HepG2 (cell line): Measurements from ENCODE around the gene PLEKHN1. TPM values are rescaled to one million over a fixed set of nuclear protein-coding genes. Genes with fewer than 3 reads are reported as not detected.

Experiments used
- BHLHE40 ChIP-seq: IDR thresholded peaks from 2 replicates; pipeline ENCODE4 v1.6.1; 2011; ENCODE audit warnings: low read length, improper control_type of control experiment
- BRCA1 ChIP-seq: sonication (generic); formaldehyde crosslinking; IDR thresholded peaks from 2 replicates; pipeline ENCODE4 v1.4.0; 2020; ENCODE audit warnings: missing genetic modification reagents
- CHD4 ChIP-seq: fragments of 200-600 bp; sonication (generic); IDR thresholded peaks from 2 replicates; pipeline ENCODE4 v1.7.0; 2017; ENCODE audit warnings: mild to moderate bottlenecking, low read length, borderline replicate concordance
- ELF4 ChIP-seq: sonication (generic); formaldehyde crosslinking; IDR thresholded peaks from 2 replicates; pipeline ENCODE4 v1.5.0; 2020; ENCODE audit warnings: missing genetic modification reagents, mild to moderate bottlenecking, moderate library complexity, borderline replicate concordance
- HOXA9 ChIP-seq: sonication (generic); formaldehyde crosslinking; IDR thresholded peaks from 2 replicates; pipeline ENCODE4 v1.8.1; 2022; ENCODE audit warnings: missing genetic modification reagents, mild to moderate bottlenecking, moderate library complexity, borderline replicate concordance
- MEIS1 ChIP-seq: sonication (generic); formaldehyde crosslinking; IDR thresholded peaks from 2 replicates; pipeline ENCODE4 v1.9.0; 2021; ENCODE audit warnings: mild to moderate bottlenecking, missing genetic modification reagents, moderate library complexity, borderline replicate concordance
- MZF1 ChIP-seq: sonication (generic); formaldehyde crosslinking; IDR thresholded peaks from 2 replicates; pipeline ENCODE4 v1.8.1; 2023; ENCODE audit warnings: mild to moderate bottlenecking, missing genetic modification reagents, borderline replicate concordance
- NBN ChIP-seq: fragments of 450-650 bp; conservative IDR thresholded peaks from 2 replicates; pipeline ENCODE4 v1.6.1; 2017
- PRPF4 ChIP-seq: fragments of 200-400 bp; formaldehyde crosslinking; IDR thresholded peaks from 2 replicates; pipeline ENCODE4 v1.6.1; 2016; ENCODE audit warnings: low read length, low read depth; ENCODE audit not compliant: poor library complexity, severe bottlenecking
- PTBP1 ChIP-seq: fragments of 200-400 bp; formaldehyde crosslinking; IDR thresholded peaks from 2 replicates; pipeline ENCODE4 v1.6.1; 2018; ENCODE audit warnings: low read length, low read depth; ENCODE audit not compliant: poor library complexity, severe bottlenecking
- REXO4 ChIP-seq: sonication (generic); formaldehyde crosslinking; IDR thresholded peaks from 2 replicates; pipeline ENCODE4 v1.8.0; 2022; ENCODE audit warnings: missing genetic modification reagents, mild to moderate bottlenecking, borderline replicate concordance
- RNF2 ChIP-seq: fragments of 450-650 bp; conservative IDR thresholded peaks from 2 replicates; pipeline ENCODE4 v1.6.1; 2016; ENCODE audit warnings: low read depth
- TERF1 ChIP-seq: sonication (generic); formaldehyde crosslinking; IDR thresholded peaks from 2 replicates; pipeline ENCODE4 v1.8.0; 2022; ENCODE audit warnings: mild to moderate bottlenecking, missing genetic modification reagents, moderate library complexity
- THAP11 ChIP-seq: IDR thresholded peaks from 2 replicates; pipeline ENCODE4 v1.6.1; 2016; ENCODE audit warnings: missing biosample characterization, missing genetic modification reagents
- ZNF264 ChIP-seq: sonication (generic); formaldehyde crosslinking; IDR thresholded peaks from 2 replicates; pipeline ENCODE4 v1.4.0; 2020; ENCODE audit warnings: missing genetic modification reagents
- ZNF703 ChIP-seq: sonication (generic); formaldehyde crosslinking; IDR thresholded peaks from 2 replicates; pipeline ENCODE4 v1.5.1; 2020; ENCODE audit warnings: missing genetic modification reagents, mild to moderate bottlenecking, moderate library complexity, borderline replicate concordance
- ZNF740 ChIP-seq: sonication (generic); formaldehyde crosslinking; IDR thresholded peaks from 2 replicates; pipeline ENCODE4 v1.4.0; 2020; ENCODE audit warnings: missing genetic modification reagents
- ZNF761 ChIP-seq: sonication (generic); formaldehyde crosslinking; conservative IDR thresholded peaks from 2 replicates; pipeline ENCODE4 v1.4.0; 2020; ENCODE audit warnings: mild to moderate bottlenecking, missing genetic modification reagents
- ZNF792 ChIP-seq: IDR thresholded peaks from 2 replicates; pipeline ENCODE4 v1.6.1; 2016
- ZUFSP ChIP-seq: sonication (generic); formaldehyde crosslinking; IDR thresholded peaks from 2 replicates; pipeline ENCODE4 v1.9.0; 2021; ENCODE audit warnings: missing genetic modification reagents, mild to moderate bottlenecking, borderline replicate concordance
- polyA plus RNA-seq, 8 experiments: library from polyadenylated mRNA; depleted of rRNA in 3 of 8; stranded (reverse) in 7 of 8; unstranded in 1 of 8; fragments of >200 nt; fragmentation: Illumina TruSeq in 4 of 8; extraction: Trizol in 4 of 8; gene quantifications; 2 replicates each; pipeline versions ENCODE4 v1.2.1 to v1.2.3, GENCODE V29; 2011 to 2016; ENCODE audit warnings: low read depth in 4 of 8, missing spikeins in 1 of 8, mixed read lengths in 1 of 8; ENCODE audit not compliant: insufficient read depth in 1 of 8
- total RNA-seq, 5 experiments: library from RNA; depleted of rRNA; stranded (reverse); fragments of >200 nt; fragmentation: Illumina TruSeq; extraction: Trizol; gene quantifications; 2 replicates each; pipeline ENCODE4 v1.2.3, GENCODE V29; 2016; ENCODE audit warnings: low read depth in 1 of 5
- TF ChIP-seq, protein P1 (sequence below): sonication (generic); formaldehyde crosslinking; IDR thresholded peaks from 2 replicates; pipeline ENCODE4 v1.5.1; 2020; ENCODE audit warnings: missing genetic modification reagents, mild to moderate bottlenecking, borderline replicate concordance
- TF ChIP-seq, protein P2 (sequence below): IDR thresholded peaks from 2 replicates; pipeline ENCODE4 v1.6.1; 2012; ENCODE audit warnings: low read depth, low read length, improper control_type of control experiment
- TF ChIP-seq, protein P3 (sequence below): sonication (generic); formaldehyde crosslinking; IDR thresholded peaks from 2 replicates; pipeline ENCODE4 v1.4.0; 2020; ENCODE audit warnings: mild to moderate bottlenecking, missing genetic modification reagents

Gene PLEKHN1
- total and polyA plus RNA-seq, 2 of the 13 experiments (the other 11 are each of a cell fraction or from before 2014, with no cell fraction given), result 0.42 to 0.58 TPM

- peak; percentile 56 for TF ChIP-seq PTBP1
- peak; percentile 32; the same call in 1 of the 2 replicates for TF ChIP-seq HOXA9 (CRISPR knock-in tag)
- TF ChIP-seq ZUFSP, result no peak
- TF ChIP-seq BHLHE40, result peak; percentile 93
- no peak for TF ChIP-seq ZNF740 (CRISPR knock-in tag)
- TF ChIP-seq, protein P1, sequence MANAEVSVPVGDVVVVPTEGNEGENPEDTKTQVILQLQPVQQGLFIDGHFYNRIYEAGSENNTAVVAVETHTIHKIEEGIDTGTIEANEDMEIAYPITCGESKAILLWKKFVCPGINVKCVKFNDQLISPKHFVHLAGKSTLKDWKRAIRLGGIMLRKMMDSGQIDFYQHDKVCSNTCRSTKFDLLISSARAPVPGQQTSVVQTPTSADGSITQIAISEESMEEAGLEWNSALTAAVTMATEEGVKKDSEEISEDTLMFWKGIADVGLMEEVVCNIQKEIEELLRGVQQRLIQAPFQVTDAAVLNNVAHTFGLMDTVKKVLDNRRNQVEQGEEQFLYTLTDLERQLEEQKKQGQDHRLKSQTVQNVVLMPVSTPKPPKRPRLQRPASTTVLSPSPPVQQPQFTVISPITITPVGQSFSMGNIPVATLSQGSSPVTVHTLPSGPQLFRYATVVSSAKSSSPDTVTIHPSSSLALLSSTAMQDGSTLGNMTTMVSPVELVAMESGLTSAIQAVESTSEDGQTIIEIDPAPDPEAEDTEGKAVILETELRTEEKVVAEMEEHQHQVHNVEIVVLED (CRISPR knock-in tag), result peak; percentile 85
- no peak for TF ChIP-seq BRCA1 (CRISPR knock-in tag)
- TF ChIP-seq RNF2, result peak; percentile 86
- TF ChIP-seq, protein P2, sequence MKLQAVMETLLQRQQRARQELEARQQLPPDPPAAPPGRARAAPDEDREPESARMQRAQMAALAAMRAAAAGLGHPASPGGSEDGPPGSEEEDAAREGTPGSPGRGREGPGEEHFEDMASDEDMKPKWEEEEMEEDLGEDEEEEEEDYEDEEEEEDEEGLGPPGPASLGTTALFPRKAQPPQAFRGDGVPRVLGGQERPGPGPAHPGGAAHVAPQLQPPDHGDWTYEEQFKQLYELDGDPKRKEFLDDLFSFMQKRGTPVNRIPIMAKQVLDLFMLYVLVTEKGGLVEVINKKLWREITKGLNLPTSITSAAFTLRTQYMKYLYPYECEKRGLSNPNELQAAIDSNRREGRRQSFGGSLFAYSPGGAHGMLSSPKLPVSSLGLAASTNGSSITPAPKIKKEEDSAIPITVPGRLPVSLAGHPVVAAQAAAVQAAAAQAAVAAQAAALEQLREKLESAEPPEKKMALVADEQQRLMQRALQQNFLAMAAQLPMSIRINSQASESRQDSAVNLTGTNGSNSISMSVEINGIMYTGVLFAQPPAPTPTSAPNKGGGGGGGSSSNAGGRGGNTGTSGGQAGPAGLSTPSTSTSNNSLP, result no peak
- no peak for TF ChIP-seq NBN
- TF ChIP-seq CHD4, result no peak
- TF ChIP-seq ZNF264 (CRISPR knock-in tag), result peak; percentile 39; the same call in 1 of the 2 replicates
- peak; percentile 73 for TF ChIP-seq THAP11 (CRISPR knock-in tag)
- peak; percentile 49; the same call in 1 of the 2 replicates for TF ChIP-seq MEIS1 (CRISPR knock-in tag)
- TF ChIP-seq ZNF761 (CRISPR knock-in tag), result peak; percentile 75; the same call in 1 of the 2 replicates
- no peak for TF ChIP-seq MZF1 (CRISPR knock-in tag)
- peak; percentile 81 for TF ChIP-seq ZNF792 (CRISPR knock-in tag)
- no peak for TF ChIP-seq ELF4 (CRISPR knock-in tag)
- peak; percentile 69; the same call in 1 of the 2 replicates for TF ChIP-seq ZNF703 (CRISPR knock-in tag)
- TF ChIP-seq PRPF4, result no peak
- TF ChIP-seq, protein P3, sequence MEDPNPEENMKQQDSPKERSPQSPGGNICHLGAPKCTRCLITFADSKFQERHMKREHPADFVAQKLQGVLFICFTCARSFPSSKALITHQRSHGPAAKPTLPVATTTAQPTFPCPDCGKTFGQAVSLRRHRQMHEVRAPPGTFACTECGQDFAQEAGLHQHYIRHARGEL (CRISPR knock-in tag), result no peak
- TF ChIP-seq TERF1 (CRISPR knock-in tag), result no peak
- peak; percentile 86 for TF ChIP-seq REXO4 (CRISPR knock-in tag)
Observed at GRCh38 chr1:1000357-1001056, 34.2 kb downstream of the PLEKHN1 start (continued).
